HepG2 (cell line): ENCODE data around the gene FAM117A. TPM values are rescaled to one million over a fixed set of nuclear protein-coding genes. Genes with fewer than 3 reads are reported as not detected.

Experiments
- DPF2 ChIP-seq: sonication (generic); formaldehyde crosslinking; IDR thresholded peaks from 2 replicates; pipeline ENCODE4 v1.4.0; 2020; ENCODE audit warnings: mild to moderate bottlenecking, low read depth, missing genetic modification reagents, borderline replicate concordance
- ETV5 ChIP-seq: IDR thresholded peaks from 2 replicates; pipeline ENCODE4 v1.6.1; 2018; ENCODE audit warnings: missing biosample characterization, missing genetic modification reagents, inconsistent platforms, borderline replicate concordance
- ETV6 ChIP-seq: sonication (generic); formaldehyde crosslinking; conservative IDR thresholded peaks from 2 replicates; pipeline ENCODE4 v1.4.0; 2020; ENCODE audit warnings: missing genetic modification reagents
- HDAC1 ChIP-seq: sonication (generic); formaldehyde crosslinking; IDR thresholded peaks from 2 replicates; pipeline ENCODE4 v1.5.1; 2020; ENCODE audit warnings: mild to moderate bottlenecking, missing genetic modification reagents
- PHB2 ChIP-seq: fragments of 450-650 bp; IDR thresholded peaks from 2 replicates; pipeline ENCODE4 v1.6.1; 2018; ENCODE audit not compliant: partially characterized antibody
- PITX1 ChIP-seq: sonication (generic); formaldehyde crosslinking; IDR thresholded peaks from 2 replicates; pipeline ENCODE4 v1.5.1; 2020; ENCODE audit warnings: mild to moderate bottlenecking, missing genetic modification reagents
- SNRNP70 ChIP-seq: fragments of 200-400 bp; formaldehyde crosslinking; IDR thresholded peaks from 2 replicates; pipeline ENCODE4 v1.6.1; 2017; ENCODE audit warnings: mild to moderate bottlenecking, low read depth, low read length, moderate library complexity
- TEAD3 ChIP-seq: optimal IDR thresholded peaks from 2 replicates; pipeline ENCODE3; 2016; ENCODE audit warnings: borderline replicate concordance
- ZNF225 ChIP-seq: sonication (generic); formaldehyde crosslinking; IDR thresholded peaks from 2 replicates; pipeline ENCODE4 v1.4.0; 2020; ENCODE audit warnings: mild to moderate bottlenecking, missing genetic modification reagents
- ZNF33B ChIP-seq: sonication (generic); formaldehyde crosslinking; IDR thresholded peaks from 2 replicates; pipeline ENCODE4 v1.5.1; 2020; ENCODE audit warnings: mild to moderate bottlenecking, missing genetic modification reagents
- ZNF556 ChIP-seq: sonication (generic); formaldehyde crosslinking; IDR thresholded peaks from 2 replicates; pipeline ENCODE4 v1.4.0; 2020; ENCODE audit warnings: mild to moderate bottlenecking, missing genetic modification reagents, borderline replicate concordance
- ZNF567 ChIP-seq: sonication (generic); formaldehyde crosslinking; IDR thresholded peaks from 2 replicates; pipeline ENCODE4 v1.8.1; 2023; ENCODE audit warnings: mild to moderate bottlenecking, missing genetic modification reagents, borderline replicate concordance
- ZNF749 ChIP-seq: sonication (generic); formaldehyde crosslinking; IDR thresholded peaks from 2 replicates; pipeline ENCODE4 v1.8.0; 2022; ENCODE audit warnings: mild to moderate bottlenecking, missing genetic modification reagents, moderate library complexity, borderline replicate concordance
- polyA plus RNA-seq, 8 experiments: library from polyadenylated mRNA; depleted of rRNA in 3 of 8; stranded (reverse) in 7 of 8; unstranded in 1 of 8; fragments of >200 nt; fragmentation: Illumina TruSeq in 4 of 8; extraction: Trizol in 4 of 8; gene quantifications; 2 replicates each; pipeline versions ENCODE4 v1.2.1 to v1.2.3, GENCODE V29; 2011 to 2016; ENCODE audit warnings: low read depth in 4 of 8, missing spikeins in 1 of 8, mixed read lengths in 1 of 8; ENCODE audit not compliant: insufficient read depth in 1 of 8
- total RNA-seq, 5 experiments: library from RNA; depleted of rRNA; stranded (reverse); fragments of >200 nt; fragmentation: Illumina TruSeq; extraction: Trizol; gene quantifications; 2 replicates each; pipeline ENCODE4 v1.2.3, GENCODE V29; 2016; ENCODE audit warnings: low read depth in 1 of 5
- TF ChIP-seq, protein P1 (sequence below): sonication (generic); formaldehyde crosslinking; IDR thresholded peaks from 2 replicates; pipeline ENCODE4 v1.4.0; 2020; ENCODE audit warnings: low read depth, missing genetic modification reagents
- TF ChIP-seq, protein P2 (sequence below): sonication (generic); formaldehyde crosslinking; IDR thresholded peaks from 2 replicates; pipeline ENCODE4 v1.5.1; 2020; ENCODE audit warnings: mild to moderate bottlenecking, moderate library complexity, missing genetic modification reagents
- TF ChIP-seq, protein P3 (sequence below): sonication (generic); formaldehyde crosslinking; IDR thresholded peaks from 2 replicates; pipeline ENCODE4 v1.5.0; 2020; ENCODE audit warnings: mild to moderate bottlenecking, missing genetic modification reagents
- TF ChIP-seq, protein P4 (sequence below): conservative IDR thresholded peaks from 2 replicates; pipeline ENCODE4 v1.6.1; 2018; ENCODE audit warnings: missing genetic modification reagents
- TF ChIP-seq, protein P5 (sequence below): sonication (generic); formaldehyde crosslinking; conservative IDR thresholded peaks from 2 replicates; pipeline ENCODE4 v1.4.0; 2020; ENCODE audit warnings: mild to moderate bottlenecking, missing genetic modification reagents, moderate library complexity

The FAM117A gene
- total and polyA plus RNA-seq, 2 of the 13 experiments (the other 11 are each of a cell fraction or from before 2014, with no cell fraction given), result 12.1 to 19.8 TPM

DNA sequence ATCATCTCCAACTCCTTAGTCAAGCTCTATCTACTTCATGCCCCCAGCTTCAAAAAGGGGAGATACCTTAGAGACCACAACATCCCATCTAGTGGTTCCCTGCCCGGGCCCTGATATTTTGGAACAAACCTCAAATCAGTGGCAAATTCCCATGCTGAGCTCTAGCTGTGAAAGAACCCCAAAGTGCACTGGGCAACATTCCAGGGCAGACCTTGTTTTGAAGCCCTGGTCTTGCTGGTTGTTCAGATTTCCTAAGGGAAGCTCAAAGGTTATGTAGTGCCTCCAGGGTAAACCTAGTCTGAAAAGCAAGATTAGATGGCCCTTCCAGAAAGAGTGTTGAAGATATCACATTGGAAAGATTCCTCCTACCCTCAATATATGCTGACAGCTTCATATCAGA lies 16.3 kb downstream of the FAM117A start (continued):
- TF ChIP-seq, protein P1, sequence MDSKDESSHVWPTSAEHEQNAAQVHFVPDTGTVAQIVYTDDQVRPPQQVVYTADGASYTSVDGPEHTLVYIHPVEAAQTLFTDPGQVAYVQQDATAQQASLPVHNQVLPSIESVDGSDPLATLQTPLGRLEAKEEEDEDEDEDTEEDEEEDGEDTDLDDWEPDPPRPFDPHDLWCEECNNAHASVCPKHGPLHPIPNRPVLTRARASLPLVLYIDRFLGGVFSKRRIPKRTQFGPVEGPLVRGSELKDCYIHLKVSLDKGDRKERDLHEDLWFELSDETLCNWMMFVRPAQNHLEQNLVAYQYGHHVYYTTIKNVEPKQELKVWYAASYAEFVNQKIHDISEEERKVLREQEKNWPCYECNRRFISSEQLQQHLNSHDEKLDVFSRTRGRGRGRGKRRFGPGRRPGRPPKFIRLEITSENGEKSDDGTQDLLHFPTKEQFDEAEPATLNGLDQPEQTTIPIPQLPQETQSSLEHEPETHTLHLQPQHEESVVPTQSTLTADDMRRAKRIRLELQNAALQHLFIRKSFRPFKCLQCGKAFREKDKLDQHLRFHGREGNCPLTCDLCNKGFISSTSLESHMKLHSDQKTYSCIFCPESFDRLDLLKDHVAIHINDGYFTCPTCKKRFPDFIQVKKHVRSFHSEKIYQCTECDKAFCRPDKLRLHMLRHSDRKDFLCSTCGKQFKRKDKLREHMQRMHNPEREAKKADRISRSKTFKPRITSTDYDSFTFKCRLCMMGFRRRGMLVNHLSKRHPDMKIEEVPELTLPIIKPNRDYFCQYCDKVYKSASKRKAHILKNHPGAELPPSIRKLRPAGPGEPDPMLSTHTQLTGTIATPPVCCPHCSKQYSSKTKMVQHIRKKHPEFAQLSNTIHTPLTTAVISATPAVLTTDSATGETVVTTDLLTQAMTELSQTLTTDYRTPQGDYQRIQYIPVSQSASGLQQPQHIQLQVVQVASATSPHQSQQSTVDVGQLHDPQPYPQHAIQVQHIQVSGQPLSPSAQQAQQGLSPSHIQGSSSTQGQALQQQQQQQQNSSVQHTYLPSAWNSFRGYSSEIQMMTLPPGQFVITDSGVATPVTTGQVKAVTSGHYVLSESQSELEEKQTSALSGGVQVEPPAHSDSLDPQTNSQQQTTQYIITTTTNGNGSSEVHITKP (CRISPR knock-in tag), result no peak
- no peak for TF ChIP-seq ETV6 (CRISPR knock-in tag)
- TF ChIP-seq, protein P2, sequence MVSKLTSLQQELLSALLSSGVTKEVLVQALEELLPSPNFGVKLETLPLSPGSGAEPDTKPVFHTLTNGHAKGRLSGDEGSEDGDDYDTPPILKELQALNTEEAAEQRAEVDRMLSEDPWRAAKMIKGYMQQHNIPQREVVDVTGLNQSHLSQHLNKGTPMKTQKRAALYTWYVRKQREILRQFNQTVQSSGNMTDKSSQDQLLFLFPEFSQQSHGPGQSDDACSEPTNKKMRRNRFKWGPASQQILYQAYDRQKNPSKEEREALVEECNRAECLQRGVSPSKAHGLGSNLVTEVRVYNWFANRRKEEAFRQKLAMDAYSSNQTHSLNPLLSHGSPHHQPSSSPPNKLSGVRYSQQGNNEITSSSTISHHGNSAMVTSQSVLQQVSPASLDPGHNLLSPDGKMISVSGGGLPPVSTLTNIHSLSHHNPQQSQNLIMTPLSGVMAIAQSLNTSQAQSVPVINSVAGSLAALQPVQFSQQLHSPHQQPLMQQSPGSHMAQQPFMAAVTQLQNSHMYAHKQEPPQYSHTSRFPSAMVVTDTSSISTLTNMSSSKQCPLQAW (CRISPR knock-in tag), result no peak
- no peak for TF ChIP-seq PHB2
- no peak for TF ChIP-seq ZNF225
- TF ChIP-seq, protein P3, sequence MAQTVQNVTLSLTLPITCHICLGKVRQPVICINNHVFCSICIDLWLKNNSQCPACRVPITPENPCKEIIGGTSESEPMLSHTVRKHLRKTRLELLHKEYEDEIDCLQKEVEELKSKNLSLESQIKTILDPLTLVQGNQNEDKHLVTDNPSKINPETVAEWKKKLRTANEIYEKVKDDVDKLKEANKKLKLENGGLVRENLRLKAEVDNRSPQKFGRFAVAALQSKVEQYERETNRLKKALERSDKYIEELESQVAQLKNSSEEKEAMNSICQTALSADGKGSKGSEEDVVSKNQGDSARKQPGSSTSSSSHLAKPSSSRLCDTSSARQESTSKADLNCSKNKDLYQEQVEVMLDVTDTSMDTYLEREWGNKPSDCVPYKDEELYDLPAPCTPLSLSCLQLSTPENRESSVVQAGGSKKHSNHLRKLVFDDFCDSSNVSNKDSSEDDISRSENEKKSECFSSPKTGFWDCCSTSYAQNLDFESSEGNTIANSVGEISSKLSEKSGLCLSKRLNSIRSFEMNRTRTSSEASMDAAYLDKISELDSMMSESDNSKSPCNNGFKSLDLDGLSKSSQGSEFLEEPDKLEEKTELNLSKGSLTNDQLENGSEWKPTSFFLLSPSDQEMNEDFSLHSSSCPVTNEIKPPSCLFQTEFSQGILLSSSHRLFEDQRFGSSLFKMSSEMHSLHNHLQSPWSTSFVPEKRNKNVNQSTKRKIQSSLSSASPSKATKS (CRISPR knock-in tag), result no peak
- TF ChIP-seq HDAC1 (CRISPR knock-in tag), result peak; percentile 28; the same call in 1 of the 2 replicates
- TF ChIP-seq PITX1 (CRISPR knock-in tag), result 0 out of 2 replicates have a peak, but pooled peaks have one; percentile 35
- no peak for TF ChIP-seq SNRNP70
- no peak for TF ChIP-seq ZNF749
- TF ChIP-seq ZNF567 (CRISPR knock-in tag), result no peak
- no peak for TF ChIP-seq ZNF556 (CRISPR knock-in tag)
- peak; percentile 95 for TF ChIP-seq TEAD3 (CRISPR knock-in tag)
- TF ChIP-seq DPF2 (CRISPR knock-in tag), result 0 out of 2 replicates have a peak, but pooled peaks have one; percentile 29
- TF ChIP-seq, protein P4, sequence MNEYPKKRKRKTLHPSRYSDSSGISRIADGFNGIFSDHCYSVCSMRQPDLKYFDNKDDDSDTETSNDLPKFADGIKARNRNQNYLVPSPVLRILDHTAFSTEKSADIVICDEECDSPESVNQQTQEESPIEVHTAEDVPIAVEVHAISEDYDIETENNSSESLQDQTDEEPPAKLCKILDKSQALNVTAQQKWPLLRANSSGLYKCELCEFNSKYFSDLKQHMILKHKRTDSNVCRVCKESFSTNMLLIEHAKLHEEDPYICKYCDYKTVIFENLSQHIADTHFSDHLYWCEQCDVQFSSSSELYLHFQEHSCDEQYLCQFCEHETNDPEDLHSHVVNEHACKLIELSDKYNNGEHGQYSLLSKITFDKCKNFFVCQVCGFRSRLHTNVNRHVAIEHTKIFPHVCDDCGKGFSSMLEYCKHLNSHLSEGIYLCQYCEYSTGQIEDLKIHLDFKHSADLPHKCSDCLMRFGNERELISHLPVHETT (CRISPR knock-in tag), result no peak
- TF ChIP-seq, protein P5, sequence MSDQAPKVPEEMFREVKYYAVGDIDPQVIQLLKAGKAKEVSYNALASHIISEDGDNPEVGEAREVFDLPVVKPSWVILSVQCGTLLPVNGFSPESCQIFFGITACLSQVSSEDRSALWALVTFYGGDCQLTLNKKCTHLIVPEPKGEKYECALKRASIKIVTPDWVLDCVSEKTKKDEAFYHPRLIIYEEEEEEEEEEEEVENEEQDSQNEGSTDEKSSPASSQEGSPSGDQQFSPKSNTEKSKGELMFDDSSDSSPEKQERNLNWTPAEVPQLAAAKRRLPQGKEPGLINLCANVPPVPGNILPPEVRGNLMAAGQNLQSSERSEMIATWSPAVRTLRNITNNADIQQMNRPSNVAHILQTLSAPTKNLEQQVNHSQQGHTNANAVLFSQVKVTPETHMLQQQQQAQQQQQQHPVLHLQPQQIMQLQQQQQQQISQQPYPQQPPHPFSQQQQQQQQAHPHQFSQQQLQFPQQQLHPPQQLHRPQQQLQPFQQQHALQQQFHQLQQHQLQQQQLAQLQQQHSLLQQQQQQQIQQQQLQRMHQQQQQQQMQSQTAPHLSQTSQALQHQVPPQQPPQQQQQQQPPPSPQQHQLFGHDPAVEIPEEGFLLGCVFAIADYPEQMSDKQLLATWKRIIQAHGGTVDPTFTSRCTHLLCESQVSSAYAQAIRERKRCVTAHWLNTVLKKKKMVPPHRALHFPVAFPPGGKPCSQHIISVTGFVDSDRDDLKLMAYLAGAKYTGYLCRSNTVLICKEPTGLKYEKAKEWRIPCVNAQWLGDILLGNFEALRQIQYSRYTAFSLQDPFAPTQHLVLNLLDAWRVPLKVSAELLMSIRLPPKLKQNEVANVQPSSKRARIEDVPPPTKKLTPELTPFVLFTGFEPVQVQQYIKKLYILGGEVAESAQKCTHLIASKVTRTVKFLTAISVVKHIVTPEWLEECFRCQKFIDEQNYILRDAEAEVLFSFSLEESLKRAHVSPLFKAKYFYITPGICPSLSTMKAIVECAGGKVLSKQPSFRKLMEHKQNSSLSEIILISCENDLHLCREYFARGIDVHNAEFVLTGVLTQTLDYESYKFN, result peak; percentile 71
- no peak for TF ChIP-seq ETV5
- no peak for TF ChIP-seq ZNF33B (CRISPR knock-in tag)
